GM19035 (cell line): ENCODE data around the gene ASCL2.
"Not testable (repeated sequence)": the region's sequence is repeated elsewhere in the genome, so short reads cannot be mapped to it uniquely, and the experiment has no call there.

Experiments
- ATAC-seq: cut with Tn5 transposase; IDR thresholded peaks from one replicate; pipeline ENCODE4 v1.9.1; 2021; ENCODE audit not compliant: unreplicated experiment

ASCL2 gene

GRCh38 chr11:2237457-2238238 lies 32.7 kb downstream of the ASCL2 start:
- no peak for ATAC-seq

- not testable (repeated sequence) for ATAC-seq
These were observed 33.8 kb downstream of the ASCL2 start for GRCh38 chr11:2236381-2237134.

DNA sequence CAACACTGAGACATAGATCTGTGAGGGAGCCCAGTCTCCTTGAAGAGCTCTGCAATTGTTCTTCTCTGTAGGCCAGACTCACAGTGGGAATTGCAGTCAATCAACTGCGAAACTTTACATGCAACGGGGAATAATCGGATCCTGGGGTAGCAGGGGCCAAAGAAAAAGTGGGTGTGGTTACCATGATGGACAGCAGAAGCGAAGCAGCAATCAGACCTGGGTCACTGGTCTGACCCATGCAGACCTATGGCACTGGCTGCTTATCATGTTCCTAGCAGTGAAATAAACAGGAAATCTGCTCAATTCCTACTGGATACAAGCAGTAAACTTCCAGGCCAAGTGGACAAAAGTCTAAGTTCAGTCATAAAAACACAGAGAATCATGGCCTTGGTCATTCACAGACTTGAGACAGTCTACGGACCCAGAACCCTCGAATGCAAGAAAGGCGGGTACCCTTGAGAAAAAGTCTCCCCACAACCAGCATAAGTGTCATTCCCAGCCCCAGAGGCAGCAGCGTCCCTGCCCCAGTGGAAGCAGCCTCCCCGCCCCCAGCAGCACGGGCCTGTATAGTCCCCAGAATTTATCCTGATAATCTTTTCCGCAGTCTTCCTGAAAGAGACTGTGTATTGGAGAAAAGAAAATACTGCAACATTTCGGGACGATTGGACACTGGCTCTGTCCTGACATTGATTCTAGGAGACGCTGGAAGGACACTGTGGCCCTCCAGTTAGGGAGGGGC lies 34.6 kb downstream of the ASCL2 start:
- no peak for ATAC-seq

GRCh38 chr11:2234963-2235362 lies 35.4 kb downstream of the ASCL2 start:
- no peak for ATAC-seq

GRCh38 chr11:2233693-2234455 lies 36.5 kb downstream of the ASCL2 start:
- no peak for ATAC-seq

- ATAC-seq = no peak
These were observed 40.6 kb downstream of the ASCL2 start for GRCh38 chr11:2229713-2230297.

DNA sequence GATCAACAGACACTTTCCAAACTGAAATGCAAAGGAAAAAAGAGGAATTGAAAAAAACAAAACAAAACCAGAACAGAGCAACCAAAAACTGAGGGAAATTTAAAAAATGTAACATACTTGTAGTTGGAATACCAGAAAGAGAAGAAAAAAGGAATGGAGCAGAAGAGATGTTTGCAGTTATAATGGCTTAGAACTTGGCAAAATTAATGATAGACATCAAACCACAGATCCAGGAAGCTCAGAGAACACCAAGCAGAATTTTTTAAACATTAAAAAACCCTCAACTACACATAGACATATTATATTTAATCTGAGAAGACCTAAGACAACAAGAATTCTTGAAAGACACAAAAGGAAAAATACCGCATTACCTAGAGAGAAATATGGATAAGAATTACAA lies 46.1 kb downstream of the ASCL2 start:
- ATAC-seq = no peak

GRCh38 chr11:2223153-2223794 lies 47.1 kb downstream of the ASCL2 start:
- ATAC-seq = no peak

- ATAC-seq = no peak
These were observed 47.9 kb downstream of the ASCL2 start for GRCh38 chr11:2222451-2222850.

DNA sequence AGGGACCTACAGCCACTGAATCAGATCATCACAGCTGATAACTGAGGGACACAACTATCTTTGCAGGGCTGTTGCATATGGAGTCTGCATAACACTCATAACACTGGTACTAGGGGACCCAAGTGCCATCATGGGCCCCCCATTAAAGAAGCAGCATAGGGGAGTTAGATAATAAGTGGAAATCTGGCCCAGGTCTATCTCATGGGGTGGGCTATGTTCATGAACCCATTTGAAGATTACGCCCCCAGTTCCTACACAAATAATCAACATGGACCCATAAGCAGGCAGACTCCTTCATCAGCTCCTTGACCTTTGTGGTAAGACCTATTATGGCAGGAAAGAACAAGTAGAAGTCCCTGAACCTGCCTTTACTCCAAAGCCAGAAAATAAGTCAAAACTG lies 48.8 kb downstream of the ASCL2 start:
- no peak for ATAC-seq

- no peak for ATAC-seq
These were observed 49.4 kb downstream of the ASCL2 start for GRCh38 chr11:2221024-2221423.

DNA sequence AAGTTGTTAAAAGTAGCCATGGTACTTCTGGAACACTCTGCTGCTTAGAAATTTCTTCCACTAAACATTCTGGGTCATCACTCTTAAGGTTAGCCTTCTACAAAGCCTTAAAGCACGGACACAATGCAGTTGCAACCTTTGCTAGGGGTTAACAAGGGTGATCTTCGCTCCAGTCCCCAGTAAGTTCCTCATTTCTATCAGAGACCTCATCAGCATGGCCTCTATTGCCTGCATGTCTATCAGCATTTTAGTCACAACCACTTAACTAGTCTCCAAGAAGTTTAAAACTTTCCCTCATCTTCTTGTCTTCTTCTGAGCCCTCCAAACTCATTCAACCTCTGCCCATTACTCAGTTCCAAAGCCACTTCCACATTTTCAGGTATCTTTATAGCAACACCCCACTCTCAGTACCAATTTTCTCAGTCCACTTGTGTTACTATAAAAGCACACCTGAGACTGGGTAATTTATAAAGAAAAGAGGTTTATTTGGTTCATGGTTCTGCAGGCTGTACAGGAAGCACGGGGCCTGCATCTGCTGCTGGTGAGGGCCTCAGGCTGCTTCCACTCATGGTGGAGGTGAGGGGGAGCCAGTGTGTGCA lies 50.1 kb downstream of the ASCL2 start:
- ATAC-seq = no peak

DNA sequence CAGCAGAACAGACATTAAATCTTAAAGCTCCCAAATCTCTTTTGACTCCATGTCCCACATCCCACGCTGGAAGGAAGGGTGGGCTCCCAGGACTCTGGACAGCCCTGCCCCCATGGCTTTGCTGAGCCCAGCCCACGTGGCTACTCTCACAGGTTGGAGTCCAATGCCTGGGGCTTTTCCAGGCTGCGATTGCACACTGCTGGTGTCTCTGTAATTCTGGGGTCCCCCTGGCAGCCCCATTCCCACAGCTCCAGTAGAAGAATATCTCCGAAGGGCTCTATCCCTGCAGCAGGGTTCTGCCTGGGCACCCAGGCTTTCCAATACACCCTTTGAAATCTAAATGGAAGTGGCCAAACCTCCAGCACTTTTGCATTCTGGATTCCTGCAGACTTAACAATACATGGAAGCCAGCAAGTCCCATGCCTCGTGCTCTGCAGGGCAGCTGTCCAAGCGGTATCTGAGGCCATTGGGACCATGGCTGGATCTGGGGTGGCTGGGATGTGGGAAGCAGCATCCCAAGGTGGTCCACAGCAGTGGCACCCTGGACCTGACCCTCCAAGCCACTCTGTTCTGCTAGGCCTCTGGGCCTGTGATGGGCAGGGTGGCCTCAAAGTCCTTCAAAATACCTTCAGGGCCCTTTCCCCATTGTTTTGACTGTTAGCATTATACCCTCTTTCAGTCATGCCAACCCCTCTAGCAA lies 50.9 kb downstream of the ASCL2 start:
- no peak for ATAC-seq
